ENCODE results near the gene SMC4.
"Not testable (repeated sequence)": the region's sequence is repeated elsewhere in the genome, so short reads cannot be mapped to it uniquely, and the experiment has no call there.

The SMC4 gene

GRCh38 chr3:160399125-160400029, at the start of gene SMC4, which contains the start of gene IFT80:
Gene SMC4 (plus strand): TSS chr3:160399650. CDS start chr3:160400827, 1,177 bp downstream.
Gene IFT80 (minus strand): TSS chr3:160399225. CDS start chr3:160384600, 14,625 bp downstream.
- peak; percentile 98 for DNase-seq (ENCODE audit: low read depth)
- peak within 1 kb of the TSS; percentile 85 for H3K4me3 ChIP-seq (ENCODE audit: low read depth, low read length)
- TF ChIP-seq CTCF (IDR thresholded peaks at IDR 0.05; ENCODE audit: insufficient read depth, low read depth, low read length, missing control alignments) = no peak

GRCh38 chr3:160355826-160356225, 43.6 kb upstream of the SMC4 start:
- H3K4me3 ChIP-seq (ENCODE audit: low read depth, low read length) = no peak overlapping the region
- no peak for DNase-seq (ENCODE audit: low read depth)
- TF ChIP-seq CTCF (IDR thresholded peaks at IDR 0.05; ENCODE audit: insufficient read depth, low read depth, low read length, missing control alignments) = no peak

- not testable (repeated sequence) for H3K4me3 ChIP-seq (ENCODE audit: low read depth, low read length); DNase-seq (ENCODE audit: low read depth)
Observed at GRCh38 chr3:160362896-160363295, 36.6 kb upstream of the SMC4 start.

GRCh38 chr3:160365869-160366522, 33.5 kb upstream of the SMC4 start:
- TF ChIP-seq CTCF (IDR thresholded peaks at IDR 0.05; ENCODE audit: insufficient read depth, low read depth, low read length, missing control alignments) = no peak
- no peak overlapping the region for H3K4me3 ChIP-seq (ENCODE audit: low read depth, low read length)
- no peak for DNase-seq (ENCODE audit: low read depth)

- H3K4me3 ChIP-seq (ENCODE audit: low read depth, low read length) = no peak overlapping the region
- TF ChIP-seq CTCF (IDR thresholded peaks at IDR 0.05; ENCODE audit: insufficient read depth, low read depth, low read length, missing control alignments) = no peak
- peak; percentile 22 for DNase-seq (ENCODE audit: low read depth)
Observed at GRCh38 chr3:160368804-160369203, 30.6 kb upstream of the SMC4 start.

- TF ChIP-seq CTCF (IDR thresholded peaks at IDR 0.05; ENCODE audit: insufficient read depth, low read depth, low read length, missing control alignments) = no peak
- no peak overlapping the region for H3K4me3 ChIP-seq (ENCODE audit: low read depth, low read length)
Observed at GRCh38 chr3:160369784-160370183, 29.7 kb upstream of the SMC4 start.

More at GRCh38 chr3:160369784-160370183, 29.7 kb upstream of the SMC4 start:
- DNase-seq (ENCODE audit: low read depth) = no peak

All from GM12865 (cell line).